Vagina (tissue), 2 donors: ENCODE results near the gene GLB1L2. TPM values are rescaled to one million over a fixed set of nuclear protein-coding genes. Genes with fewer than 3 reads are reported as not detected.

Source experiments
- DNase-seq, 2 donors: peaks; one replicate each; pipeline ENCODE4 v3.0.0-alpha.2; 2017; ENCODE audit errors: extremely low spot score in 2 of 2
- H3K27ac ChIP-seq: fragments of 200-600 bp; sonication (generic); one replicate; pipeline ENCODE4 v1.5.1; 2019
- H3K27me3 ChIP-seq: fragments of 200-600 bp; sonication (generic); one replicate; pipeline ENCODE4 v1.5.1; 2019
- H3K36me3 ChIP-seq, 2 donors: fragments of 200-600 bp; sonication (generic); one replicate each; pipeline ENCODE4 v1.5.1; 2017 to 2019
- H3K4me1 ChIP-seq: fragments of 200-600 bp; sonication (generic); one replicate; pipeline ENCODE4 v1.5.1; 2019
- H3K4me3 ChIP-seq, 2 donors: fragments of 200-600 bp; sonication (generic); 1 replicate in 1 of 2; 2 replicates in 1 of 2; pipeline ENCODE4 v1.5.1; 2016 to 2019
- H3K9me3 ChIP-seq: fragments of 200-600 bp; sonication (generic); one replicate; pipeline ENCODE4 v1.5.1; 2019
- POLR2A ChIP-seq, 2 donors: fragments of 450-650 bp; IDR thresholded peaks; one replicate each; pipeline ENCODE4 v1.6.1; 2017; ENCODE audit warnings: antibody characterized with exemption in 2 of 2, mild to moderate bottlenecking in 2 of 2, moderate library complexity in 2 of 2
- POLR2AphosphoS5 ChIP-seq, 2 donors: sonication (generic); formaldehyde crosslinking; IDR thresholded peaks; one replicate each; pipeline ENCODE4 v1.9.0; 2017; ENCODE audit warnings: antibody characterized with exemption in 2 of 2, mild to moderate bottlenecking in 2 of 2, low read depth in 1 of 2; ENCODE audit not compliant: insufficient read depth in 1 of 2
- intact Hi-C: fragments of 100-400 bp; cut with DNase I; formaldehyde crosslinking; loops from one replicate; pipeline ENCODE4 v1.15.1; 2023
- total RNA-seq: library from RNA; depleted of rRNA; stranded (reverse); fragments of >200 nt; gene quantifications from one replicate; pipeline ENCODE4 v1.2.3, GENCODE V29; 2016
- TF ChIP-seq, protein P1 (sequence below), 3 experiments: fragments of 450-650 bp in 2 of 3; fragments of 200-600 bp in 1 of 3; sonication (generic) in 1 of 3; IDR thresholded peaks; one replicate each; pipeline ENCODE4 v1.5.1; 2017 to 2019; ENCODE audit warnings: antibody characterized with exemption in 3 of 3, mild to moderate bottlenecking in 2 of 3, moderate library complexity in 2 of 3

The GLB1L2 gene
- total RNA-seq, 1 donor from 2014 or later = 2.0 TPM

DNA sequence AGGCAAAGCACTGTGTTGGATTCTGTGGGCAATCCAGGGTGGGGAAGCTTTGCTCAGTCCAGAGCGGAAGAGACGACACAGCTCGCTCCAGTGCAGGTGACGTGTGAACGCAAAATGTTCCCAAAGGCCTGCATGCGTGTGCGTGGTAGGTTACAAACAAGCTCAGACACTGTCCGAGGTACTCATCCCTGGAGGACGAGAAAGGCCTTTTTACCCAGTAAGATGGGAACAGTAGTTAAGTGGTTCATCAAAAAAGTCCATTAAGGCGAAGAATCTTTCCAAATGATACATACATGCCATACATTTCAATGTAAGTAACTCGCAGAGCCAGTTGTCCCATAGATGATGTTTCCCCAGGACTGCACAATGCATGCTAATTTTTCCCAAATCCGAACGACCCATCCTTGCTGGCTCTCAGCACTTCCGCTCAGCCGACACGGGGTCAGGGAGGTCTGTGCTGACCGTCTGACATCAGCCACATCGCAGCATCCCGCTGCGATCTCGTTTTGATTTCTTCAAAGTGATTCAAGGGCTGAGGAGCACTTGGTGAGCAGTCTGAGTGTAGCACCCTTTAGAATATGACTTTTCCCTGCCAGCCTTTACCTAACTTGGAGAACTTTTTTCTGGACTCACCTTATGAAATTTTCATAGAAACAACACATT lies 61.3 kb downstream of the GLB1L2 start:
- no peak overlapping the region for H3K4me3 ChIP-seq
- no peaks in the 10 kb centered on the region for H3K4me1 ChIP-seq
- H3K36me3 ChIP-seq = no peaks in the 10 kb centered on the region
- intact Hi-C loops = no loop called here
- H3K27ac ChIP-seq = no peak overlapping the region
- no peak for DNase-seq
- H3K27me3 ChIP-seq = no peaks in the 10 kb centered on the region
- TF ChIP-seq POLR2AphosphoS5 (IDR thresholded peaks at IDR 0.05; ENCODE audit: insufficient read depth in 1 of 2, low read depth in 1 of 2) (no peak), POLR2A (IDR thresholded peaks at IDR 0.05) (no peak)
- TF ChIP-seq, protein P1, sequence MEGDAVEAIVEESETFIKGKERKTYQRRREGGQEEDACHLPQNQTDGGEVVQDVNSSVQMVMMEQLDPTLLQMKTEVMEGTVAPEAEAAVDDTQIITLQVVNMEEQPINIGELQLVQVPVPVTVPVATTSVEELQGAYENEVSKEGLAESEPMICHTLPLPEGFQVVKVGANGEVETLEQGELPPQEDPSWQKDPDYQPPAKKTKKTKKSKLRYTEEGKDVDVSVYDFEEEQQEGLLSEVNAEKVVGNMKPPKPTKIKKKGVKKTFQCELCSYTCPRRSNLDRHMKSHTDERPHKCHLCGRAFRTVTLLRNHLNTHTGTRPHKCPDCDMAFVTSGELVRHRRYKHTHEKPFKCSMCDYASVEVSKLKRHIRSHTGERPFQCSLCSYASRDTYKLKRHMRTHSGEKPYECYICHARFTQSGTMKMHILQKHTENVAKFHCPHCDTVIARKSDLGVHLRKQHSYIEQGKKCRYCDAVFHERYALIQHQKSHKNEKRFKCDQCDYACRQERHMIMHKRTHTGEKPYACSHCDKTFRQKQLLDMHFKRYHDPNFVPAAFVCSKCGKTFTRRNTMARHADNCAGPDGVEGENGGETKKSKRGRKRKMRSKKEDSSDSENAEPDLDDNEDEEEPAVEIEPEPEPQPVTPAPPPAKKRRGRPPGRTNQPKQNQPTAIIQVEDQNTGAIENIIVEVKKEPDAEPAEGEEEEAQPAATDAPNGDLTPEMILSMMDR (IDR thresholded peaks at IDR 0.05) = no peak
- H3K9me3 ChIP-seq = no peaks in the 10 kb centered on the region

DNA sequence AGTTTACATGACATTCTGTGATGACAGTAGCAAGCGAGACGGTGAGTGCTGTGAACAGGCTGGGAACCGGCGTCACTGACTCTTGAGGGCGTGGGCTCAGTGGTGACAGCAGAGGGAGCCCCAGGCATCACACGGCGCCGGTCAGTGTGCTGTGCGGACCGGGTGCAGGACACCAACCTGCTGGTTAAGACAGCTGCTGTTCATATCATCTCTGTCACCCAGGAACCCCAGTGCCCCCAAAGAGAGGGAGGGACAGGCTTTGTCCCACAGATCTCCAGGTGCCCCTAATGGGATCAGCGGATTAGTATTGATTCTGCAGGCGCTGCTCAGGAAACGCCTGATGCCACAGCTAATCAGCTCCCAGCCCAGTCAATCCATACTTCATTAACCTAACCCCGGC lies 61.9 kb downstream of the GLB1L2 start:
- Histone ChIP-seq H3K27me3 (no peaks in the 10 kb centered on the region), H3K9me3 (no peaks in the 10 kb centered on the region), H3K36me3 (no peaks in the 10 kb centered on the region), H3K4me3 (no peak overlapping the region), H3K4me1 (no peaks in the 10 kb centered on the region), H3K27ac (no peak overlapping the region)
- TF ChIP-seq POLR2AphosphoS5 (IDR thresholded peaks at IDR 0.05; ENCODE audit: insufficient read depth in 1 of 2, low read depth in 1 of 2) = no peak
- TF ChIP-seq, protein P1 (IDR thresholded peaks at IDR 0.05) = no peak
- TF ChIP-seq POLR2A (IDR thresholded peaks at IDR 0.05) = no peak
- DNase-seq = no peak
- intact Hi-C loops = no loop called here

DNA sequence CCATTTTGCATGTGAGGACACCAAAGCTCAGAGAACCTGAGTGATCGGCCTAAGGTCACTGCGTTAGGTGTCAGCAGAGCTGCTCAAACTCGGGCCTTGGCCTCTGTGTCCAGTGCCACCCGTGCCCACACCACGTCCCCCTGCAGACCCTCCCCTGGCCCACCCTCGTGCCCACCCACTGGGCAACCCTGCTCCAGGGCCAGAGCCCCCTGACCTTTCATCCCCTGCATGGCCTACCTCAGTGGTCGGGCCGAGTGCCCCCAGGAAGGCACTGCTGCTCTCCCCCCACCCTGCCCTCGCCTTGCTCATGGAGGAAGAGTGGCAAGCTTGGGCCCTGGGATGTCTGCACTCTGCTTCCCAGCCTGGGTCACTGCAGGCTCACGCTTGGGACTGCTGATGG lies 62.5 kb downstream of the GLB1L2 start:
- no peaks in the 10 kb centered on the region for H3K9me3 ChIP-seq
- H3K27me3 ChIP-seq = no peaks in the 10 kb centered on the region
- no peaks in the 10 kb centered on the region for H3K36me3 ChIP-seq
- no peak overlapping the region for H3K27ac ChIP-seq
- intact Hi-C loops = no loop called here
- H3K4me3 ChIP-seq = no peak overlapping the region
- TF ChIP-seq, protein P1 (IDR thresholded peaks at IDR 0.05) = no peak
- TF ChIP-seq POLR2A (IDR thresholded peaks at IDR 0.05) (no peak), POLR2AphosphoS5 (IDR thresholded peaks at IDR 0.05; ENCODE audit: insufficient read depth in 1 of 2, low read depth in 1 of 2) (no peak)
- no peaks in the 10 kb centered on the region for H3K4me1 ChIP-seq
- no peak for DNase-seq

DNA sequence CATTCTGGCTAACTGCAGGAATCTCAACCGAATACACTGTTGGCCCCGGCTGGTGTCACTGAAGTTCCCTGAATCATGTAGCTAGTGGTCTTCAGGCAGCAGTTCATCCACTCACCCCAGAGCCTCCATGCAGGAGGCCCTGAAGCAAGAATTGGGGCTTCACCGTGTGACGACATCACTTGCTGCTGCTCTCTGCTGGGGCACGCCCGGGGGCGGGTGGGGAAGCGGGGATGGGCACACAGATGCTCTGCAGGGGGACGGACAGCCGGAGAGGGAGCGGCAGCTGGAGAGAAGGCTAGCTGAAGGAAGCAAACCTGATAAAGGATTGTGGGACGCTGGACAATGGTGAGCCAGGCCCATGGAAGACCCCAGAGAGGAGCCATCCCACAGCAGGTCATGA lies 63.2 kb downstream of the GLB1L2 start:
- Histone ChIP-seq H3K4me1 (no peaks in the 10 kb centered on the region), H3K27ac (no peak overlapping the region), H3K4me3 (no peak overlapping the region), H3K36me3 (no peaks in the 10 kb centered on the region), H3K27me3 (no peaks in the 10 kb centered on the region), H3K9me3 (no peaks in the 10 kb centered on the region)
- intact Hi-C loops = no loop called here
- TF ChIP-seq, protein P1 (IDR thresholded peaks at IDR 0.05) = no peak
- TF ChIP-seq POLR2A (IDR thresholded peaks at IDR 0.05) = no peak
- TF ChIP-seq POLR2AphosphoS5 (IDR thresholded peaks at IDR 0.05; ENCODE audit: insufficient read depth in 1 of 2, low read depth in 1 of 2) = no peak
- DNase-seq = no peak

DNA sequence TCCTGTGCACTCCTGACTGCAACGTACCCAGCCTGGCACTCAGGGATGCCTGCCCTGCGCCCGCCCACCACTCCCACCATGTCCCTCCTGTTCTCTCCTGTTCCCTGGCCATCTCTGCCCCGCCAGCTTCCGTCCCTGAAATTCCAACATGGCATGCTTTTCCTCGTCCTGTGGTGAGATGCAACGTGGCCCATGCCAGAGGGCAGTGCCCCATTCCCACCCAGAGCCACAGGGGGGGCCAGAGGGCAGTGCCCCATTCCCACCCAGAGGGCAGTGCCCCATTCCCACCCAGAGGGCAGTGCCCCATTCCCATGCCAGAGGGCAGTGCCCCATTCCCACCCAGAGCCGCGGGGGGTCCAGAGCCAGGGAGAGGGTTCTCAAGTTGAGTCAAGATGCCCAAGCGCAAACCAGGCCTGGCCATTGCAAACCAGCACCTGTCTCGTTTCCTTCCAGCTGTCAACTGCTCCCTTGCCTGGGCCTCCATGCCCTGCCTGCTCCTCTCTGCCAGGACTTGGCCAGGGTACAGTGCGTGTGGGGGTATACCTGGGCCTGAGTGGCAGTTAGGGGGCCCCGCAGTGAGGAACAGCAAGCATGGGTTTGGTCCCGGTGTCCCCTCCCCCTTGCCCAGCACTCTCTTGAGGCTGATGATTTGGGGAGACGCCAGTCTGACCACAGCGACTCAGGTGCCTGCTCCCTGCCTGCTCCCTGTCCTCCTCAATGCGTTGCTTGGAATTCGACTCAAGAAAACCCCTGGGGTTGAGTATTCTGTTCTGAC lies 65.7 kb downstream of the GLB1L2 start:
- TF ChIP-seq POLR2A (IDR thresholded peaks at IDR 0.05) = no peak
- TF ChIP-seq, protein P1 (IDR thresholded peaks at IDR 0.05) = no peak
- no peak for TF ChIP-seq POLR2AphosphoS5 (IDR thresholded peaks at IDR 0.05; ENCODE audit: insufficient read depth in 1 of 2, low read depth in 1 of 2)
- no peak for DNase-seq

More for the DNA sequence above, 65.7 kb downstream of the GLB1L2 start:
- Histone ChIP-seq H3K27ac (no peak overlapping the region), H3K9me3 (no peaks in the 10 kb centered on the region), H3K27me3 (no peaks in the 10 kb centered on the region), H3K36me3 (no peaks in the 10 kb centered on the region), H3K4me3 (no peak overlapping the region), H3K4me1 (no peaks in the 10 kb centered on the region)
- intact Hi-C loops = no loop called here
